ENCODE measurements around the gene ZNF618.

The ZNF618 gene

GRCh38 chr9:114055894-114056293, 179.8 kb downstream of the ZNF618 start:
- TF ChIP-seq CTCF (IDR thresholded peaks at IDR 0.05; ENCODE audit: low read depth, low read length): no peak
- no peak for DNase-seq (ENCODE audit: extremely low read depth, low read depth)

- TF ChIP-seq CTCF (IDR thresholded peaks at IDR 0.05; ENCODE audit: low read depth, low read length): no peak
- DNase-seq (ENCODE audit: extremely low read depth, low read depth): no peak
Measured at GRCh38 chr9:114056527-114056926, 180.4 kb downstream of the ZNF618 start.

GRCh38 chr9:114057161-114057885, 181.2 kb downstream of the ZNF618 start:
- no peak for TF ChIP-seq CTCF (IDR thresholded peaks at IDR 0.05; ENCODE audit: low read depth, low read length)
- DNase-seq (ENCODE audit: extremely low read depth, low read depth): no peak

- no peak for DNase-seq (ENCODE audit: extremely low read depth, low read depth)
- no peak for TF ChIP-seq CTCF (IDR thresholded peaks at IDR 0.05; ENCODE audit: low read depth, low read length)
Measured at GRCh38 chr9:114058688-114059046, 182.6 kb downstream of the ZNF618 start.

- TF ChIP-seq CTCF (IDR thresholded peaks at IDR 0.05; ENCODE audit: low read depth, low read length): no peak
- DNase-seq (ENCODE audit: extremely low read depth, low read depth): no peak
Measured at GRCh38 chr9:114059047-114059803, 183.1 kb downstream of the ZNF618 start.

- no peak for TF ChIP-seq CTCF (IDR thresholded peaks at IDR 0.05; ENCODE audit: low read depth, low read length)
- no peak for DNase-seq (ENCODE audit: extremely low read depth, low read depth)
Measured at GRCh38 chr9:114060070-114060469, 184.0 kb downstream of the ZNF618 start.

GRCh38 chr9:114060711-114061110, 184.6 kb downstream of the ZNF618 start:
- no peak for DNase-seq (ENCODE audit: extremely low read depth, low read depth)
- TF ChIP-seq CTCF (IDR thresholded peaks at IDR 0.05; ENCODE audit: low read depth, low read length): no peak

Data from AG09319 (cell line).